Measurements from ENCODE around the gene CXorf38.

DNA sequence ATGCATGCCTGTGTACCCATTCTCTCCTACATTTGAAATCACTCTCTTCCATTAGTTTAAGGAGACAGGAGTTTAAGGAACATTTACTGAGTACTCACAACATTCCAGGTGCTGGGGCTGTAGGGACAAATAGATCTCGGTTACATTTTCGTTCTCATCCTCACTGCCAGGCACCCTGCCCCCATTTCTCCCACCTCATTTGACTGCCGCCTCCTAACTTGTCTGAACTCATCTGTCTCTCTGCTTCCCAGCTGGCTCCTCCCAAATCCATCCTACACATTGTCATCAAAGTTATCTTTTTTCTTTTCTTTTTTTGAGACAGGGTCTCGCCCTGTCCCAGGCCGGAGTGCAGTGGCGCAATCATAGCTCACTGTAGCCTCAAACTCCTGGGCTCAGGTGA, 43.9 kb downstream of the CXorf38 start:
- TF ChIP-seq POLR2A (IDR thresholded peaks at IDR 0.05; ENCODE audit: low read length) (no peak), GATA1 (IDR thresholded peaks at IDR 0.05; ENCODE audit: low read depth, low read length) (no peak)
